HG03521 (cell line): ENCODE measurements around the gene MEIS3.

Source experiments
- ATAC-seq: cut with Tn5 transposase; IDR thresholded peaks from one replicate; pipeline ENCODE4 v1.9.1; 2021; ENCODE audit warnings: mild to moderate bottlenecking, moderate library complexity; ENCODE audit not compliant: unreplicated experiment

MEIS3 gene

DNA sequence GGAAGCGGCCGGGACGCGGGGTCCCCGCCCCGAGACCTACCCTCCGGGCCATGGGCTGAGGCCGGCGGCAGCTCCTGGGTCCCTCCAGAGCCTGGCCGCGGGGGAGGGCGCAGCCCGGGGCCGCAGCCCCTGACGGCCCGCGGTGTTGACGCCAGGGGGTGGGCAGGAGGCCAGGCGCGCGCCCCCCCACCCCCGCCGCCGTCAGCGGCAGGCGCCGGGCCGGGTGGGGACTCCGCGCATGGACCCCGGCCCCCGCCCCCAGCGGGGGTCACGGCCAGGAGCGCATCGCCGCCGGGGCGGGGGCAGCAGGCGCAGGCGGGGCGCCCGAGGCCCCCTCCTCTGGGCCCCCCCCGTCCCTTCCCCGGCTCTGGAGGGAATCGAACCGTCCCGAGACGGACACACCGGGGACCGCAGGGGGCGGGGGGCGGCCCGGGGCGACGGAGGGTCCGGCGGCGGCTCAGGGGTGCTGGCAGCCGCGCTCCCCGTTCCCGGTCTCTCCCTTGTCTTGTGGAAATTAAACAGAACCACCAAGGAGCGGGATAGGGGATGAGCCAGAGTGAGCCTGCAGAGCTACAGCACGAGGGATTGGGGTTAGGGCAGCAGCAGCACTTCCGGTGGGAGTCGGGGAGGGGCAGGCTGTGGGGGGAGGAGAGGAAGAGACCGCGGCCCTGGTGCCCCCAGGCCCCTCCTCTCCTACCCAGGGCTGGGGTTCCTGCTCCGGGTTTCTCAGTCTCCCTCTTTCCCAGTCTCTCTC is at the start of gene MEIS3:
TSS of gene MEIS3 (minus strand) at position 498 of the 754 bp plus-strand sequence. CDS start at position 52, 446 bp downstream.
- ATAC-seq, result no peak

DNA sequence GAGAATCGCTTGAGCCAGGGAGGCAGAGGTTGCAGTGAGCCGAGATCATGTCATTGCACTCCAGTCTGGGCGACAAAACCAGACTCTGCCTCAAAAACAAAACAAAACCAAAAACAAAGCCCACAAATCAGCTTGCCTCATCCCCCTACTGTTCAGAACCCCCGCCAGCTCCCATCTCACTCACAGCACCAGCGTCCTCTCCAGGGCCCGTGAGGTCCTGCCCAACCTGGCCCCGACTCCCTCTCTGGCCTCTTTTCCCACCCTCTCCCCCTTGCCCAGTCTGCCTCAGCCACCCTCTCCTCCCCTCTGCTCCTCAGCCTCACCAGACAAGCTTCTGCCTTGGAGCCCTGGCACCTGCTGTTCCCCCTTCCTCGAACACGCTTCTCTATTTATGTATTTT is 48.6 kb upstream of the MEIS3 start:
- no peak for ATAC-seq

DNA sequence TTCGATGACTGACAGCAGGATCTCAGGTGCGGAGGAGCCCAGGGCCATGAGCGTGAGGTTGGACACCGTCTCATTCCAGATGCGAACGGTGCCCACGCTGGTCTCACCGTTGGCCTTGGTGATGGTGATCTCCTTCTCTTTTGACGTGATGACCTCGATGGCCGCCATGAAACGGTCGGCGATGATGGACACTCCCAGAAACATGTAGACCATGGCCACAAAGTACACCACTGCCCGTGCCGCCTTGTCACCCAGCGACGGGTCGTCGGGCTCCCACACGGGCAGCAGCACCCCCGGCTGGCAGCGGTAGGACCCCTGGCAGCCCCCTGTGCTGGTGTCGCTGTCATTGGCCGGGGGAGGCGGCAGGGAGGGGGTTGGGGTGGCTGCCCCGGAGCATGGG is 46.6 kb upstream of the MEIS3 start:
- ATAC-seq, result no peak

DNA sequence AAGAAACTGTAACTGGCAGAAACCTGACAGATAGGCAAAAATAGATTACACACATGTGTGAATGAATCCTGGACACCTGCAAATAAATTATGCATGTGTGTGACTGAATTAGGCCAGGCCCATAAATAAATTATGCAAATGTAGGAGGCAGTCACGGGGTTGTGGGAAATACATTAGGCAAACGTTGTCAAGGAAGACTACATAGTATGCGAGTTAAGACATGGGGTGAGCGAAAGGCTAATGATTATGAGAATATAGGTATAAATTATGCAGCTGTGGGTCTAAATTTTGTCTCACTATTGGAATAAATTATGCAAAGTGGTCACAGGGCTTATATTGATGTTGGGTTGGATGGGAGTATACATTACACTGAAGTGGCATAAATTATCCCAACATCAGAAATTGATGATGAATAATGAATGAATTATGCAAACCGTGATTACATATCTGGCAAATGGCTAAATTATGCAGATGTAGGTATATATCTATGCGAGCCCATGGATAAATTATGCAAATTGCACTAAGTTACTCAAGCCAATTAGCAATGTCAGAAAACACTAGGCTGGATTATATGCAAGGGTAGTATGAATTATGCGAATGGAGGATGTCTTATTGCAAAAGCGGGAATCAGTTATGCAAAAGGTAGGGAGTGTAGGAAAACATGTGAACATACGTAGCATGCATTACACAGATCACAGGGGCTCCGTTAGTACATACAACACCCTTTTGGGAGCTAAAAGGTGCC is 45.5 kb upstream of the MEIS3 start:
- ATAC-seq, result no peak

DNA sequence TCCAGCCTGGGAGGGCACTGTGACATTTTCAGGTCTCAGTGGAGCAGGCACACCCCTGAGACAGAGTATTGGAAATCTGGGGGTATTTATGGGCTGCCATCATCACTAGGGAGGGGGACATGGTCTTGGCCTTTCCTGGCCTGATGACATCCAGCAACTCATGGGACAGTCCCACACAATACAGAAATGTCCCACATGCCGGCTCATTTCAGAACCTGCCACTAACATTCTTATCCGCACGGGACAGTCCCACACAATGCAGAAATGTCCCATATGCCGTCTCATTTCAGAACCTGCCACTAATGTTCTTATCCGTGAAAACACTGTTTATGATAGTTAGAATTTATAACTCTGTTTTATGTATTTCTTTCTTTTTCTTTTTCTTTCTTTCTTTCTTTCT is 42.5 kb upstream of the MEIS3 start:
- ATAC-seq, result no peak

DNA sequence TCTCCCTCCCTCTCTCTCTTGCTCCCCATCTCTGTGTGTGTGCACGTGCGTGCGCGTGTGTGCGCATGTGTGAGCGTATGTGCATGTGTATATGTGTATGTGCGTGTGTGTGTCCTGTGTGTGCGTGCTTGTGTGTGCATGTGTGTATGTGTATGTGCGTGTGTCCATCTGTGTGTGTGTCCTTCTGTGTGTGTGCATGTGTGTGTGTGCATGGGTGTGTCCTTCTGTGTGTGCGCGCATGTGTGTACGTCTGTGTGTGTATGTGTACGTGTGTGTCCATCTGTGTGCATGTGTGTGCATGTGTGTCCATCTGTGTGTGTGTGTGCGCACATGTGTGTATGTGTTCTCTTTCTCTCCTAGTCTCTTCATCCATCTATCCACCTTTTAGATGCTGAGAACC is 40.1 kb upstream of the MEIS3 start:
- ATAC-seq, result no peak

DNA sequence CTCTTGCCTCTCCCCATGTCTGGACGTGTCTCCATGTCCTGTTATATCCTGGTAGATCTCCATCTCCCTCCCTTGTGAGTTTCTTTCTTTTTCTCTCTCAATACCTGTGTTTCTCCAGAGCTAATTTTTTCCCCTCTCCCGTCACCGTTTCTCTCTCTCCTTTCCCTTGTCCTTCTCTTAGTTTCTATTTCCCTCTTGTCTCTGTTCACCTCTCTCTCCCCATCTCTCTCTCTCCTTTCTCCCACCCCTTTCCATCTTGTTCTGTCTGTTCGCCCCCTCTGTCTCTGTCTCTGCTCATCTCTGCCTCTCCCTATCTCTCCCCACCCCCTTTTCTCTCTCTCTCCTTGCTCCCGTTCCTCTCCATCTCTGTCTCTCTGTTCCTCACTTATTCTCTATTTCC is 39.3 kb upstream of the MEIS3 start:
- ATAC-seq, result no peak

DNA sequence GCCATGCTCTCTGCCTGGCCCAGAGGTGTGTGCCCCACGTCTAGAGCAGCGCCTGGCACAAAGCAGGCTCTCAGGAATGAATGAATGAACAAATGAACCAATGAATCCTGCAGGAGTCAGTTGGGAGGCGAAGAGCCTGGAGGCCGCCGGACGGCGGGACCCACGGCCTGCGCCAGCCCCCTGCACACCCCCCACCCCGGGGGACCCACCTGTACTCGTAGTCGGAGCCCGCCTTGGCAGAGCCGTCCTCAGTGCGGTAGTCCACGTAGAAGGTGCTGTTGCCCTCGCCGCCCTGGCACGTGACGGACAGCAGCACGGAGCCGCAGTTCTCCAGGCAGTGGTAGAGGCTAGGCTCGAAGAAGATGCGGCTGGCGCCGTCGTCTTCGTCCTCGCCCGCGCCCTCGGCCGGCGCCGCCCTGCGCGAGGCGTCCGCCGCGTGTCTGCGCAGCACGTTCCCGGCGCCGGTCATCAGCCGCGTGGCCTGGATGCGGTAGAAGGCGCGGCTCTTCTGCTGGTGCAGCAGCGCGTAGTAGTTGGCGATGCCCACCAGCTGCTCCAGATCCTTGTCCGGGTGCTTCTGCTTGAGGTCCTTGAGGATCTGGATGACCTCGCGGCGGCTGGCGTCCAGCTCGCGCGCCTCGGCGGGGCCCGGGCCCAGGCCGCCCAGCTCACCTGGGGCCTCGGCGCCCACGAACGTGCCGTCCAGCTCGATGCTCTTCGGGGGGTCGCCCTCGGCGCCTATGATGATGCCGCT is 37.6 kb upstream of the MEIS3 start:
- no peak for ATAC-seq

DNA sequence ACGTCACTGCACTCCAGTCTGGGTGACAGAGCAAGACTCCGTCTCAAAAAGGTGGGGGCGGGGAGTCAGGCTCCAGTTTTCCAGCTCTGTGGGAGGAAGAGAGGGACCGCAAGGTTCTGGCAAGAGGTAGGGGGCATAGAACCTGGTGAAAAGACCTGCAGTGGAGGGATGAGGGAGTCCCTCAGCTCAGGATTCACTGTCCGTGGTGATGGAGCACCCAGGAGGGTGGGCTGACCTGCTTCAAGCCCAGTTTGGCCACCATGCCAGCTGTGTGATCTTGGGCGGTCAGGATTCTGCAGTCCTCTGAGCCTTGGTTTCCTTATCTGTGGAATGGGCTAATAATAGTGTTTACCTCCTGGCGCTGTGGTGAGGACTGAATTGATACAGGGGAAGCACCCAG is 31.2 kb upstream of the MEIS3 start:
- no peak for ATAC-seq

DNA sequence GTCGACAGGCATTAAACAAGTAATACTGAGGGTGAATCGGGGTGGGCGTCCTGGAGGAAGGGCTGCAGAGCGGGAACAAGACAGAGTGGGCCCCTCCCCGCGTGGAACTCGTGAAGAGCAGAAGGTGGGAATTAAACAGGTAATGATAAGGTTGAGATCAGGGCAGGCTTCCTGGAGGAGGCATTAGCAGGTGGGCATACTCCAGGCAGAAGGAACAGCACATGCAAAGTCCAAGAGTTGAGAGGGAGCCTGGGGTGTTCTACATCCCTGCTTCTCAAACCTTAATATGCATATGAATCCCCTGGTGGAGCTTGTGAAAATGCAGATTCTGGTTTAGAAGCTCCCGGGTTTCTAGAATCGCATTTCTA is 29.0 kb upstream of the MEIS3 start:
- ATAC-seq, result no peak

DNA sequence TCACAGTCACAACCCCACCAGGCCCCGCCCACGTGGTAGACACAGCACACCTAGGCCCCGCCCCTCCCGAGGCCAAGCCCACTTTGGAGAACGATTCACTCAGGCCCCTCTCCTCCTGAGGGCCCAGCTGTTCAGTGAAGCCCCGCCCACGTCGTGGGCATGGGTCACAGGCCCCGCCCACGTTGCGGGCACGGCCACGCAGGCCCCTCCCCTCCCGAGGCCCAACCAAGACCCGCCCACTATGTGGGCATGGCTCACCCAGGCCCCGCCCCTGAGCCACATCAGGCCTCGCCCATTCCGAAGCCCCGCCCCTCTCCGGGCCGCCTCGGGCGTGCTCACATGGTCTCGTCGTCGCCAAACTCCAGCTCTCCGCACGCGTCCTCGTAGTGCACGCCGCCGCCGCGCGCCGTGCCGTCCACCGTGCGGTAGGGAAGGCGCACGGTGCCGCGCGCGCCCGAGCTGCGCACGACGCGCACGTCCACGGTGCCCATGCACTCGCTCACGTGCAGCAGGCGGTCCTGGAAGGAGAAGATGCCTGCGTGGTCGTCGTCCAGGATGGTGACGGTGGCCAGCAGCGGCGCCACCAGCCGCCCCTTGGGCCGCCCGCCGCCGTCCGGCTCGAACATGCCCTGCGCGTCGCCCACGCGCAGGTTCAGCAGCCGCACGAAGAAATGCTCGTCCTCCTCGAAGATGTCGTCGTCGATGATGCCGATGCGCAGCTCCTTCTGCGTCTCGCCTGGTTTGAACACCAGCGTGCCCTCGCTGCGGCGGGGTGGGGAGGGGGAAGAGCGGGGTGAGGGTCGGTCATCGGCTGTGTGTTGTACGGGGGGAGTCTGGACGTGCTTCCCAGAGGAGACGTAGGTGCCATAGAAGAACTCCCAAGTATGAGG is 28.4 kb upstream of the MEIS3 start:
- ATAC-seq, result no peak

DNA sequence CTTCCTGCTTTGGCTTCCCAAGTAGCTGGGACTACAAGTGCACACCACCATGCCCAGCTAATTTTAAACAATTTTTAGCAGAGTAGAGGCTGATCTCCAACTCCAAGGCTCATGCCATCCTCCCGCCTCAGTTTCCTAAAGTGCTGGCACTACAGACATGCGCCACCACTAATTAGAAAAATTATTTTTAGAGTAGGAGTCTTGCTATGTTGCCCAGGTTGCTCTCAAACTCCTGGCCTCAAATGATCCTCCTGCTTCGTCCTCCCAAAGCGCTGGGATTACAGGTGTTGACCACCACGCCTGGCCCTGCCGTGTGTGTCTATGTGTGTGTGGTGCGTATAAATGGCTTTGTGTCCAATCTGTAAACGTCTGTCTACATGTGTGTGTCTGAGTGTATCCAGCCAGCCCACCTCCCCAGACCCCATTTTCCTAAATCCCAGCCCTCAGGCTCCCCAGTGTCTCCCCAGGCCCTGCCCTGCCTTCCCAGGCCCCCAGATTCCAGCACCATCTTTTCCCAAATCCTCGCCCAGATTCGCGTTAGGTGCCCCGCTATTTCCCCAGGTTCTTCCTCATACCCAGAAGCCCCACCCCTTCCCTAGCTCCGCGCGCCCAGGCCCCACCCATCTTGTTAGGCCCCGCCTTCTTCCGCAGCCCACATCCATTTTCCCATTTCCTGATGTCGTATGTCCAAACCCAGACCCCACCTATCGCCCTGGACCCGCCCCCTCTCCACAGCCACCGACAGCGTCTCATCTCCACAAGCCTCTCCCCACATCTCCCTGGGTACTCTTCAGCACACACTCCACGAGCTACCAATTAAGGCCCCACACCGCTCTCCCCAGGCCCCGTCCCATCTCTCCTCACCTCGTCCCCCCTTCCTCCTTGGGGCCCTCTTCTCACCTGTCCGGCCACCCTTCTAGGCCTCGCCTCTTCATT is 27.5 kb upstream of the MEIS3 start:
- no peak for ATAC-seq

DNA sequence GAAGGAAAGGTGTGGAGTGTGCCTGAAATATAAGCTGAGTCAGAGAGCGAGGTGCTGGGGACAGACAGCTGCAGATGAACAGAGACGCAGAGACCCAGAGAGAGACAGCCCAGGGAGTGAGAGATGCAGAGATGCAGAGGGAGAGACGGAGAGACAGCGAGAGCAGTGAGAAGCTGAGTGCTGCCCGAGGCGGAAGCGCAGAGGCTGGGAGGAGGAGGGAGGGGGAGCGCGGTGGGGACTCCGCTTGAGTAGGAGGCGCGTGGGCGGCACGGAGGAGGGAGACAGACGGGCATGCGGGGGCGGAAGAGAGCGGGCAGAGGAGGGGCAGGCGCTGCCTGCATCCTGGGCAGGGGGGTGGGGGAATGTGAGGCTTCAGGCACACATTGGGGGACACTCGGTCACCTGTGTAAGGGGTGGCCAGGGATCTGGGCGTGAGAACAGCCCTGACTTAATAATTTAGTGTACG is 26.6 kb upstream of the MEIS3 start:
- no peak for ATAC-seq

DNA sequence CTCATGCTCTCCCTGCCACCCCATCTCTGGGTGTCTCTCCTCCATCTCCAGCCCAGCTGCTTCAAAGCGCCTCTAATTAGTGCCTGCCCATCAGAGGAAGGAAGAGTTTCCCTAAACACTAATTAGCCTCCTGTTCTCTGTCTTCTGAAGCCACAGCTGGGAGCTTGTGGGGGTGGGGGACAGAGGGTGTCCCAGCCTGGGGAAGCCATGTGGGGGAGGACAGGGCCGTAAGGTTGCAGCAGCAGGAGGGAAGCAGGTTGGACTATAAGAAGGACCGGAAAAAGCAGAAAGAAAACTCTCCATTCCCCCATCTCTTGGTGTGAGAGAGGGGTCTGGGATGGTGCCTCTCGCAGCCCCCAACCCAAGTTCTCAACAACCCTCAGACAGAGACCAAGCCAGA is 26.2 kb upstream of the MEIS3 start:
- ATAC-seq, result no peak

DNA sequence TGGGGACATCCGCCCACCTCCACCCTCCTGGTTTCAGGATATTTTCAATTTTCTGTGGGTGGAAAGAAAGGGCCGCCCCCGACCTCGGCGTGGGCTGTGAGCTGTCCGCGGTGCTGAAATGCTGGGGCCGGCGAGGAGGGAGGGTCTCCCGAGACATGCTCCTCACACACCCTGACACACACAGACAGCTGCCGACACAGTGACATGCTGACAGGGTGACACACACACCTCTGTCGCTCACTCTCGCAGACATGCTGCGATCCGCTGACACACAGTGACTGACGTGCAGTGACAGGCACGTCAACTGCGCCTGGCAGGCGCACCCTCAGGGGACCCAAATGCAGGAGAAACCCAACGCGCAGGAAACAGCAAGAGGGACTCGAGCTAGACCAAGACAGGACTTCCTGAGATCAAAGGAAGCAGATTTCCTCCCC is 25.1 kb upstream of the MEIS3 start:
- ATAC-seq, result no peak

DNA sequence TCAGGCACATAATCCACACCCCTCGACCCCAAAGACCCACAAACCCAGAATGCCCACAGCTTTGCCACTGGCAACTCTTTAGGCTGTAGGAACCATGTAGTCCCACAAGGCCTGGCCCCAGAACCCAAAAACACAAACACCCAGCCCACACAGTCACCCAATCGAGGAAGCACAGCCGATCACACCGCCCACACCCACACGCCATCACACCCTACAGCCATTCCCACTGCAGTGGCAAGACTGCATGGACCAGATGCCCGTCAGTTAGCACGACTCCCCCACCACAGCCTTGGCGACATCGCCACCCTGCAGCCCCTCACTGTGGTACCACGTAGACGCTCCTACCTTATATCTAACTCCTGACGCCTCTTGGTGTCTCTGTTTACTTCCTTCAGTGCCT is 24.0 kb upstream of the MEIS3 start:
- ATAC-seq, result no peak

DNA sequence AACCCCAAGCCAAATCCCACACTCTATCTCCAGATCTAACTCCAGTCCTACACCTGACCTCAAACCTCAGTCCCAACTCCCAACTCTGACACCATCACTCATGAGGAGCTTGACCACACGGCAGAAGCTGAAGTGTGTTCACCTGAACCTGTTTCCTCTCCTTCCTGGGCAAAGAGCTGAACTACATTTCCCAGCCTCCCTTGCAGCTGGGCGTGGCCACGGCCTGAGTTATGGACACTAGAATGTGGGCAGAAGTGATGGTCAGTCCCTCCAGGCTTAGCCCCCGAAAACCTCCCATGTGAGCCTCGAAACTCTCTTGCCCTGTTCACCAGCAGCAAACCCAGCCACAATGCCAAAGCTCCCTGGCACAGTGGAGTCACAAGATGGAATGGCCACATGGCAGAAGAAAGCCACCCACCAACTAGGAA is 19.5 kb upstream of the MEIS3 start:
- ATAC-seq, result no peak

DNA sequence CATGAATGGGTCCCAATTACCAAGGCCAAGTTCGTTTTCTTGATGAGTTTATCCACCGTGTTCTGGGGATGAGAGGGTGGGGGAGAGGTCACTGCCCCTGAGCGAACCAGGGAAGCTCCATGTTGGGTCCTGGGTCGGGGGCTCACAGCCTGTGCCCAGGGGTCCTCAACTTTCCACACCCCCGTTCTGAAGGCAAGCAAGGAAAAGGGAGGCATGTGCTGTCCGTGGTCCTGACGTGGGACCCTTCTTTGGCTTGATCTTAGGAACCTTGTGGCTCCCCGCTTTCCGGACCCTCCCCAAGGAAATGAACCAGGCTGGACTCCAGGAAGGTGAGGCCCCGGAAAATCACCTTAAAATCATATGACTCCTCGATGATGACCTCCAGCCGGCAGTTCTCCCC is 18.2 kb upstream of the MEIS3 start:
- ATAC-seq, result no peak

DNA sequence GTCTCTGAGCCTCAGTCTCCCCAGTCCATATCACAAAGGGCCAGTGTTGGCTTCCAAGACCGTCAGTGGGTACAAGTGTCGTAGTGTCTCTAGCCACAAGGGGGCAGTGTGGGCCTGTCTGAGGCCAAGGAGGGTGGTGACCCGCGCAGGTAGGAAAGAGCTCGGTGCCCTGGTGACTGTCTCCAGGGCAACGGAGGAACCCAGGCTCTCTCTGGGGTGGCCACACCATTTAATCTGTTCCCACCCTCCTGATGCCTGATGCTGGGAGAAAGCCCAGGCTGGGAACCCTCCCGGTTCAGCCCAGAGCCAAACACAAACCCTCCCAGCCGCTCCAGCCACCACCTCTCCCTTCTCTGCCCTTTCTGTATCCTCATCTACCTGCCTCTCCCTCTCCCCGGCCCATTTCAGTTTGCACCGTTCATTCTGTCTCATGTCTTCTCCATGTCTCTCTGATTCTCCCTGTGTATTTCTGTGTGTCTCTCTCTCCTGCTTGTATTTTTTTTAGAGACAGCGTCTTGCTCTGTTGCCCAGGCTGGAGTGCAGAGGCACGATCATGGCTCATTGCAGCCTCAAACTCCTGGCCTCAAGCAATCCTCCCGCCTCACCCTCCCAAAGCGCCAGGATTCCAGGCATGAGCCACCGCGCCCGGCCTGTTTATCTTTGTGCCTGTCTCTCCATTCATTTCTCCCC is 17.5 kb upstream of the MEIS3 start:
- ATAC-seq, result no peak
